GM12873 (cell line): ENCODE measurements around the gene CTDSP2.

Source experiments
- CTCF ChIP-seq: IDR thresholded peaks from 2 replicates; pipeline ENCODE4 v1.5.1; 2012; ENCODE audit warnings: low read depth, mild to moderate bottlenecking, moderate library complexity, low read length, control low read depth; ENCODE audit not compliant: insufficient read depth; ENCODE audit errors: missing control alignments

Gene CTDSP2

GRCh38 chr12:57852620-57853500 is 6.3 kb upstream of the CTDSP2 start:
- TF ChIP-seq CTCF = no peak

- TF ChIP-seq CTCF = no peak
Measured at GRCh38 chr12:57852200-57852599, 5.7 kb upstream of the CTDSP2 start.

GRCh38 chr12:57851552-57851951 is 5.0 kb upstream of the CTDSP2 start:
- TF ChIP-seq CTCF = no peak

- peak; percentile 9 for TF ChIP-seq CTCF
Measured at GRCh38 chr12:57850854-57851430, 4.4 kb upstream of the CTDSP2 start.

- no peak for TF ChIP-seq CTCF
Measured at GRCh38 chr12:57849035-57849434, 2.5 kb upstream of the CTDSP2 start.

- no peak for TF ChIP-seq CTCF
Measured at GRCh38 chr12:57848208-57848607, 1.7 kb upstream of the CTDSP2 start.

GRCh38 chr12:57846285-57846576 is 298 bp downstream of the CTDSP2 start:
- no peak for TF ChIP-seq CTCF
